HFF-Myc (cell line): ENCODE data around the gene MATK.

Source experiments
- DNase-seq: peaks from one replicate; pipeline ENCODE4 v3.0.0-alpha.2; 2011; ENCODE audit warnings: low read depth; ENCODE audit errors: extremely low read depth
- H3K4me3 ChIP-seq: replicated peaks from 2 replicates; pipeline ENCODE4 v1.5.1; 2011; ENCODE audit warnings: low read depth, mild to moderate bottlenecking, control low read depth, low read length
- CTCF ChIP-seq: IDR thresholded peaks from 2 replicates; pipeline ENCODE4 v1.5.1; 2012; ENCODE audit warnings: mild to moderate bottlenecking, low read depth, low read length, control low read depth; ENCODE audit errors: missing control alignments

The MATK gene

GRCh38 chr19:3830621-3831589 is 44.7 kb upstream of the MATK start:
- no peak for TF ChIP-seq CTCF
- no peak for DNase-seq

GRCh38 chr19:3827306-3827705 is 41.1 kb upstream of the MATK start:
- H3K4me3 ChIP-seq, result no peak overlapping the region
- no peak for DNase-seq
- TF ChIP-seq CTCF, result no peak

More at GRCh38 chr19:3830621-3831589, 44.7 kb upstream of the MATK start:
- H3K4me3 ChIP-seq, result no peak overlapping the region

GRCh38 chr19:3826163-3826562 is 40.0 kb upstream of the MATK start:
- no peak overlapping the region for H3K4me3 ChIP-seq
- DNase-seq, result no peak
- no peak for TF ChIP-seq CTCF

GRCh38 chr19:3825286-3825956 is 39.2 kb upstream of the MATK start:
- H3K4me3 ChIP-seq, result no peak overlapping the region
- no peak for DNase-seq
- TF ChIP-seq CTCF, result no peak

- no peak for DNase-seq
- no peak overlapping the region for H3K4me3 ChIP-seq
- TF ChIP-seq CTCF, result no peak
Measured at GRCh38 chr19:3823350-3823713, 37.2 kb upstream of the MATK start.

- H3K4me3 ChIP-seq, result no peak overlapping the region
- no peak for TF ChIP-seq CTCF
- DNase-seq, result no peak
Measured at GRCh38 chr19:3822683-3823349, 36.6 kb upstream of the MATK start.
